ENCODE results near the gene RBM6. TPM values are rescaled to one million over a fixed set of nuclear protein-coding genes. Genes with fewer than 3 reads are reported as not detected.

Gene RBM6, protein sequence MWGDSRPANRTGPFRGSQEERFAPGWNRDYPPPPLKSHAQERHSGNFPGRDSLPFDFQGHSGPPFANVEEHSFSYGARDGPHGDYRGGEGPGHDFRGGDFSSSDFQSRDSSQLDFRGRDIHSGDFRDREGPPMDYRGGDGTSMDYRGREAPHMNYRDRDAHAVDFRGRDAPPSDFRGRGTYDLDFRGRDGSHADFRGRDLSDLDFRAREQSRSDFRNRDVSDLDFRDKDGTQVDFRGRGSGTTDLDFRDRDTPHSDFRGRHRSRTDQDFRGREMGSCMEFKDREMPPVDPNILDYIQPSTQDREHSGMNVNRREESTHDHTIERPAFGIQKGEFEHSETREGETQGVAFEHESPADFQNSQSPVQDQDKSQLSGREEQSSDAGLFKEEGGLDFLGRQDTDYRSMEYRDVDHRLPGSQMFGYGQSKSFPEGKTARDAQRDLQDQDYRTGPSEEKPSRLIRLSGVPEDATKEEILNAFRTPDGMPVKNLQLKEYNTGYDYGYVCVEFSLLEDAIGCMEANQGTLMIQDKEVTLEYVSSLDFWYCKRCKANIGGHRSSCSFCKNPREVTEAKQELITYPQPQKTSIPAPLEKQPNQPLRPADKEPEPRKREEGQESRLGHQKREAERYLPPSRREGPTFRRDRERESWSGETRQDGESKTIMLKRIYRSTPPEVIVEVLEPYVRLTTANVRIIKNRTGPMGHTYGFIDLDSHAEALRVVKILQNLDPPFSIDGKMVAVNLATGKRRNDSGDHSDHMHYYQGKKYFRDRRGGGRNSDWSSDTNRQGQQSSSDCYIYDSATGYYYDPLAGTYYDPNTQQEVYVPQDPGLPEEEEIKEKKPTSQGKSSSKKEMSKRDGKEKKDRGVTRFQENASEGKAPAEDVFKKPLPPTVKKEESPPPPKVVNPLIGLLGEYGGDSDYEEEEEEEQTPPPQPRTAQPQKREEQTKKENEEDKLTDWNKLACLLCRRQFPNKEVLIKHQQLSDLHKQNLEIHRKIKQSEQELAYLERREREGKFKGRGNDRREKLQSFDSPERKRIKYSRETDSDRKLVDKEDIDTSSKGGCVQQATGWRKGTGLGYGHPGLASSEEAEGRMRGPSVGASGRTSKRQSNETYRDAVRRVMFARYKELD
- total RNA-seq, result 110 TPM
- long read RNA-seq, full-length matches to known transcripts, result 36 of 79 reads
- long read RNA-seq, partial matches to known transcripts, result 18 of 79 reads
- long read RNA-seq, other reads (novel, unspliced or antisense), result 25 of 79 reads

DNA sequence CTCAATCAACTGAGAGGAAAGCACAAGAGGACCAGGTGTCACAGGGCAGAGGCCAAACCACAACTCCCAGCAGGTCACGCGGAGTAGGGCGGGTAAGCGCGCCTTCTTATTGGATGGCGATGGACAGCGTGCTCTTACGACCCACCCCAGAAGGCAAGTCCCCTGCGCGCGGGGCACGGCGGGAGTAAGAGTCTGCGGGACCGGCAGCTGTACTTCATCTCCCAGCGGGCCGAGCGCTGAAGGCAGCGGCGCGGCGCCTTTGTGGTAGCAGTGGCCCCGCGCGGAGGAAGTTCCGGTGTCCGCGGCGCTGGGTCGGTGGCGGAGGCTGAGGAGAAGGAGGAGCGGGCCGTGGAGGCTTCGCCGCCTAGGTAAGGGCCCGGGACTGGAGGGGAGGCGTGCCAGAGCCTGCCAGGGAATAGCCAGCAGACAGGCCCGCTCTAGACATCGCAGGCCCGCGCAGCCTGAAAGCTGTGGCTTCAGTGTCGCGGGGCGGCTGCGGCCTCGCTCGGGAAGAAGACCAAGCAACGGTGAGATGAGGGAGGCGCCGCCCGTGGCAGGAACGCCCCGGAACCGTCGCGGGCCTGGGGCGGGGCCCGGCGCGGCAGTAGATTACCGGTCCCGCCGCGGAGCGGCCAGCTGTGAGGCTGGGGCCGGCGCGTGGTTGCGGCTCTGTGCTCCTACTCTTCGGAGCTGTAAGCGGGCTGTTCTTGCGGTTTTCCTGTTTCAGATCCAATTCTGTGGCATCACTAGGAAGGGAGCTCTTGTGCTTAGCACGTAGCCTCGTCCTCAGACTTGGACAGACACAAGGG, at the start of gene RBM6:
TSS of gene RBM6 (plus strand) at position 293 of the 809 bp plus-strand sequence. CDS start 22,492 bp downstream, outside the sequence.
- intact Hi-C loops (cut with DNase I), result no loop called here
- peaks cover 22% of the 10 kb centered on the region for H3K4me1 ChIP-seq
- peak within 1 kb of the TSS; percentile 82 for H3K4me3 ChIP-seq
- H3K9me3 ChIP-seq, result no peaks in the 10 kb centered on the region
- H3K27me3 ChIP-seq, result no peaks in the 10 kb centered on the region
- TF ChIP-seq, protein P1, sequence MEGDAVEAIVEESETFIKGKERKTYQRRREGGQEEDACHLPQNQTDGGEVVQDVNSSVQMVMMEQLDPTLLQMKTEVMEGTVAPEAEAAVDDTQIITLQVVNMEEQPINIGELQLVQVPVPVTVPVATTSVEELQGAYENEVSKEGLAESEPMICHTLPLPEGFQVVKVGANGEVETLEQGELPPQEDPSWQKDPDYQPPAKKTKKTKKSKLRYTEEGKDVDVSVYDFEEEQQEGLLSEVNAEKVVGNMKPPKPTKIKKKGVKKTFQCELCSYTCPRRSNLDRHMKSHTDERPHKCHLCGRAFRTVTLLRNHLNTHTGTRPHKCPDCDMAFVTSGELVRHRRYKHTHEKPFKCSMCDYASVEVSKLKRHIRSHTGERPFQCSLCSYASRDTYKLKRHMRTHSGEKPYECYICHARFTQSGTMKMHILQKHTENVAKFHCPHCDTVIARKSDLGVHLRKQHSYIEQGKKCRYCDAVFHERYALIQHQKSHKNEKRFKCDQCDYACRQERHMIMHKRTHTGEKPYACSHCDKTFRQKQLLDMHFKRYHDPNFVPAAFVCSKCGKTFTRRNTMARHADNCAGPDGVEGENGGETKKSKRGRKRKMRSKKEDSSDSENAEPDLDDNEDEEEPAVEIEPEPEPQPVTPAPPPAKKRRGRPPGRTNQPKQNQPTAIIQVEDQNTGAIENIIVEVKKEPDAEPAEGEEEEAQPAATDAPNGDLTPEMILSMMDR (IDR thresholded peaks at IDR 0.05), result no peak
- DNase-seq (peak; percentile 99), ATAC-seq (peak; percentile 99)
- H3K27ac ChIP-seq, result peak within 1 kb of the TSS; percentile 92
- H3K36me3 ChIP-seq, result no peaks in the 10 kb centered on the region

DNA sequence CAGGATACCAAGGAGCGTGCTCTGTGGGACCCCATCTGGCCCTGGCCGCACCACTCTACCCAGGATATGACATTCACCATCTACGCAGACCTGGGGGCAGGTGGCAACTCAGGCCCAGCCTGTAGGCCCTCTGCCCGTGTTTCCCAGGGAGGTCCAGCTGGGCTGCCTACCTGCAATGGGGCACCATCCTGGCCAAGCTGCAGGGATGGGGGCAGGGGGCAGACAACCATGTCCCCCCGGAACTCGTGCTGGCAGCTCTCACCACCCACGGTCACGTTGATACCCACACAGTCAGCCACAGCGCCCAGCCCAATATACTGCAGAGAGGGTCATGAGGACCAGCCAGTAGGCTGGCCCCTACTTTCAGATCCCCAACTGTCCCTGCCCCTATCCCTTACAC, 44.2 kb upstream of the RBM6 start:
- no peak for DNase-seq
- H3K36me3 ChIP-seq, result peaks cover 13% of the 10 kb centered on the region
- intact Hi-C loops (cut with DNase I), result no loop called here

DNA sequence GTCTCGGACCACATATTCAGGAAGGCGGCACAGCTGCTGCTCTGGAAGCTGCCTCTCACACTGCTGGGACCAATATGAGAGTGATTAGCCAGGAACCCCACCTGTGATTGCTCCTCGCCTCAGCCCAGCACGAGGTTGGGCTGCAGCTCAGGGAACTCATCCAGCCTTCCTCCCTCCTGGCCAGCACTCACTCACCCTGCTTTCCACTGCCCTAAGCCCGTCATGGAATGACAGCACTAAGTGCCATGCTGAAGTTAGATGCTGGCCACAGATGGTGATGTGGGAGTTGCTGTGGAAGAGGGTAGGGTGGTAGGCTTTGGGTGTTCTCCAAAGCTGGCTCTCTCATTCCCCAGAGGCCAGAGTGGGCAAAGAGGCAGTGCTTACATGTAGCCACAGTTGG, 43.6 kb upstream of the RBM6 start:
- ATAC-seq (no peak), DNase-seq (no peak)
- H3K27me3 ChIP-seq, result no peaks in the 10 kb centered on the region
- H3K9me3 ChIP-seq, result no peaks in the 10 kb centered on the region
- peaks cover 14% of the 10 kb centered on the region for H3K4me1 ChIP-seq
- H3K4me3 ChIP-seq, result no peak overlapping the region
- no peak overlapping the region for H3K27ac ChIP-seq
- peaks cover 13% of the 10 kb centered on the region for H3K36me3 ChIP-seq
- intact Hi-C loops (cut with DNase I), result no loop called here
- TF ChIP-seq, protein P1 (IDR thresholded peaks at IDR 0.05), result no peak

More for the DNA sequence above, 44.2 kb upstream of the RBM6 start:
- Histone ChIP-seq H3K4me1 (peaks cover 8% of the 10 kb centered on the region), H3K4me3 (no peak overlapping the region), H3K27ac (no peak overlapping the region), H3K27me3 (no peaks in the 10 kb centered on the region), H3K9me3 (no peaks in the 10 kb centered on the region)
- ATAC-seq, result no peak
- TF ChIP-seq, protein P1 (IDR thresholded peaks at IDR 0.05), result no peak

DNA sequence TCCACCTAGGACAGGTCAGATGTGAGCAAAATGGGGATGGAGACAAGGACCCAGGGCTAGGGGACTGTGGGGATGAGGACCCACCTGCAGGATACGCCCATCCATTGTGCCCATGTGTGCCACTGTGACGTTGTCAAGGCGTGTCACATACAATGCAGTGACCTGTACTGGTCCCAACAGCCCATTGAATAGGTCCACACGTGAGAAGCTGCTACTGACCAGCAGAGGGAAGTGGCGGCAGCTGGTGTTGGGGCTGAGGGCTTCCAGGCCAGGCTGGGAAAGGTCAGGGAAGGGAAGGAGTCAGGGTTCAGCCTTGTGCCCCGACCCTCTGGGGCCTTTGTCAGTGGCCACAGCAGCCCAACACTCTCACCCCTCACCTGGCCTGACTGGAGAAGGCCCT, 41.0 kb upstream of the RBM6 start:
- DNase-seq, result no peak
- Histone ChIP-seq H3K27me3 (no peaks in the 10 kb centered on the region), H3K36me3 (peaks cover 13% of the 10 kb centered on the region), H3K4me1 (peaks cover 29% of the 10 kb centered on the region), H3K9me3 (no peaks in the 10 kb centered on the region), H3K4me3 (no peak overlapping the region), H3K27ac (no peak overlapping the region)
- intact Hi-C loops (cut with DNase I), result no loop called here
- ATAC-seq, result no peak
- TF ChIP-seq, protein P1 (IDR thresholded peaks at IDR 0.05), result no peak

DNA sequence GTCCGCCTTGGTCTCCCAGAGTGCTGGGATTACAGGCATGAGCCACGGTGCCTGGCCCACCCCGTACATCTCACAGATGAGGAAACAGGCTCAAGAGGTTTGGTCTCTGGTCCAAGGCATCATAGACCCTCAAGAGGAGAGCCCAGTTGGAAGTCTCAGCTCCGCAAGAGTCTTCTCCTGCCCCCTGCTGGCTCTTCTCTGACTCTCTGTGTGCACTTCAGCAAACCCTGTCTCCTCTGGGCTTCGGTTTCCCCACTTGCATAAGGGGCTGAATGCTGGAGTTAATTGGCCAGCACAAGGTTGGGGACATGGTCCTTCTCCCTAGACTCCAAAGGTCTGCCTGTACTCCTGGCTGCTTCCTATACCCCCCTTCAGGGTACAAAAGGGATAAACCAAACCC, 40.1 kb upstream of the RBM6 start:
- Histone ChIP-seq H3K27me3 (no peaks in the 10 kb centered on the region), H3K9me3 (no peaks in the 10 kb centered on the region), H3K27ac (peak overlapping the region; percentile 76), H3K4me1 (peaks cover 32% of the 10 kb centered on the region), H3K4me3 (no peak overlapping the region), H3K36me3 (peaks cover 13% of the 10 kb centered on the region)
- no peak for ATAC-seq
- intact Hi-C loops (cut with DNase I), result no loop called here
- no peak for DNase-seq
- TF ChIP-seq, protein P1 (IDR thresholded peaks at IDR 0.05), result peak; percentile 9
